Keratinocyte (primary cell): ENCODE results near the gene KRT2.

Source experiments
- EZH2 ChIP-seq: IDR thresholded peaks from one replicate; pipeline ENCODE4 v1.6.1; 2012; ENCODE audit warnings: inconsistent platforms, mild to moderate bottlenecking, low read length, moderate library complexity
- TF ChIP-seq, protein P1 (sequence below), 3 experiments: IDR thresholded peaks in 1 of 3; conservative IDR thresholded peaks in 1 of 3; optimal IDR thresholded peaks in 1 of 3; 2 replicates in 2 of 3; 3 replicates in 1 of 3; pipeline versions ENCODE3 to v1.5.1; 2011; ENCODE audit warnings: low read length in 3 of 3, mild to moderate bottlenecking in 3 of 3, moderate library complexity in 2 of 3, control low read depth in 1 of 3, inconsistent platforms in 1 of 3; ENCODE audit not compliant: insufficient read depth in 2 of 3; ENCODE audit errors: extremely low read depth in 1 of 3

- TF ChIP-seq EZH2: no peak
- TF ChIP-seq, protein P1, sequence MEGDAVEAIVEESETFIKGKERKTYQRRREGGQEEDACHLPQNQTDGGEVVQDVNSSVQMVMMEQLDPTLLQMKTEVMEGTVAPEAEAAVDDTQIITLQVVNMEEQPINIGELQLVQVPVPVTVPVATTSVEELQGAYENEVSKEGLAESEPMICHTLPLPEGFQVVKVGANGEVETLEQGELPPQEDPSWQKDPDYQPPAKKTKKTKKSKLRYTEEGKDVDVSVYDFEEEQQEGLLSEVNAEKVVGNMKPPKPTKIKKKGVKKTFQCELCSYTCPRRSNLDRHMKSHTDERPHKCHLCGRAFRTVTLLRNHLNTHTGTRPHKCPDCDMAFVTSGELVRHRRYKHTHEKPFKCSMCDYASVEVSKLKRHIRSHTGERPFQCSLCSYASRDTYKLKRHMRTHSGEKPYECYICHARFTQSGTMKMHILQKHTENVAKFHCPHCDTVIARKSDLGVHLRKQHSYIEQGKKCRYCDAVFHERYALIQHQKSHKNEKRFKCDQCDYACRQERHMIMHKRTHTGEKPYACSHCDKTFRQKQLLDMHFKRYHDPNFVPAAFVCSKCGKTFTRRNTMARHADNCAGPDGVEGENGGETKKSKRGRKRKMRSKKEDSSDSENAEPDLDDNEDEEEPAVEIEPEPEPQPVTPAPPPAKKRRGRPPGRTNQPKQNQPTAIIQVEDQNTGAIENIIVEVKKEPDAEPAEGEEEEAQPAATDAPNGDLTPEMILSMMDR (optimal IDR thresholded peaks at IDR 0.05 in 1 of 3, IDR thresholded peaks at IDR 0.05 in 1 of 3, conservative IDR thresholded peaks at IDR 0.05 in 1 of 3; ENCODE audit: extremely low read depth in 1 of 3, insufficient read depth in 2 of 3, low read length in 3 of 3): no peak
Measured at GRCh38 chr12:52689936-52690335, 37.9 kb upstream of the KRT2 start.
